Lower leg skin (tissue), 4 donors: Measurements from ENCODE around the gene ELOVL3. TPM values are rescaled to one million over a fixed set of nuclear protein-coding genes. Genes with fewer than 3 reads are reported as not detected.

Experiments used
- DNase-seq, 2 donors: peaks; one replicate each; pipeline ENCODE4 v3.0.0-alpha.2; 2019; ENCODE audit warnings: low spot score in 2 of 2
- H3K4me3 ChIP-seq: fragments of 200-600 bp; sonication (generic); 2 replicates; pipeline ENCODE4 v1.5.1; 2017; ENCODE audit warnings: mild to moderate bottlenecking, low read depth; ENCODE audit not compliant: poor library complexity, severe bottlenecking
- POLR2A ChIP-seq, 2 donors: fragments of 450-650 bp; IDR thresholded peaks; one replicate each; pipeline ENCODE4 v1.6.1; 2016 to 2017; ENCODE audit warnings: antibody characterized with exemption in 2 of 2, mild to moderate bottlenecking in 1 of 2, moderate library complexity in 1 of 2
- WGBS, 2 donors: methylation state at CpG; one replicate each; pipeline ENCODE4 v1.1.5; 2018; 5-methylcytosine and 5-hydroxymethylcytosine counted together
- intact Hi-C: fragments of 100-400 bp; cut with DNase I; formaldehyde crosslinking; loops from one replicate; pipeline ENCODE4 v1.15.0; 2023; ENCODE audit warnings: low total_unique reads
- total RNA-seq, 4 donors: library from RNA; depleted of rRNA; stranded (reverse); fragments of >200 nt; gene quantifications; one replicate each; pipeline ENCODE4 v1.1.0, GENCODE V29; 2016
- TF ChIP-seq, protein P1 (sequence below), 3 donors: fragments of 450-650 bp; IDR thresholded peaks; one replicate each; pipeline ENCODE4 v1.5.1; 2016; ENCODE audit warnings: antibody characterized with exemption in 3 of 3, mild to moderate bottlenecking in 3 of 3, moderate library complexity in 2 of 3

The ELOVL3 gene
- total RNA-seq, 4 donors from 2014 or later, result 2.5 to 106 (median 29.8) TPM

- WGBS, 2 donors, result 15 to 16% methylated on average over 53 to 62 of the region's 76 CpGs
- intact Hi-C loops, result no loop called here
- no peak overlapping the region for H3K4me3 ChIP-seq
- no peak for TF ChIP-seq POLR2A (IDR thresholded peaks at IDR 0.05)
- TF ChIP-seq, protein P1, sequence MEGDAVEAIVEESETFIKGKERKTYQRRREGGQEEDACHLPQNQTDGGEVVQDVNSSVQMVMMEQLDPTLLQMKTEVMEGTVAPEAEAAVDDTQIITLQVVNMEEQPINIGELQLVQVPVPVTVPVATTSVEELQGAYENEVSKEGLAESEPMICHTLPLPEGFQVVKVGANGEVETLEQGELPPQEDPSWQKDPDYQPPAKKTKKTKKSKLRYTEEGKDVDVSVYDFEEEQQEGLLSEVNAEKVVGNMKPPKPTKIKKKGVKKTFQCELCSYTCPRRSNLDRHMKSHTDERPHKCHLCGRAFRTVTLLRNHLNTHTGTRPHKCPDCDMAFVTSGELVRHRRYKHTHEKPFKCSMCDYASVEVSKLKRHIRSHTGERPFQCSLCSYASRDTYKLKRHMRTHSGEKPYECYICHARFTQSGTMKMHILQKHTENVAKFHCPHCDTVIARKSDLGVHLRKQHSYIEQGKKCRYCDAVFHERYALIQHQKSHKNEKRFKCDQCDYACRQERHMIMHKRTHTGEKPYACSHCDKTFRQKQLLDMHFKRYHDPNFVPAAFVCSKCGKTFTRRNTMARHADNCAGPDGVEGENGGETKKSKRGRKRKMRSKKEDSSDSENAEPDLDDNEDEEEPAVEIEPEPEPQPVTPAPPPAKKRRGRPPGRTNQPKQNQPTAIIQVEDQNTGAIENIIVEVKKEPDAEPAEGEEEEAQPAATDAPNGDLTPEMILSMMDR (IDR thresholded peaks at IDR 0.05), result no peak
- peak in 1 of 2 donors; percentile 79 for DNase-seq
Observed at GRCh38 chr10:102231357-102232318, 5.5 kb downstream of the ELOVL3 start.

DNA sequence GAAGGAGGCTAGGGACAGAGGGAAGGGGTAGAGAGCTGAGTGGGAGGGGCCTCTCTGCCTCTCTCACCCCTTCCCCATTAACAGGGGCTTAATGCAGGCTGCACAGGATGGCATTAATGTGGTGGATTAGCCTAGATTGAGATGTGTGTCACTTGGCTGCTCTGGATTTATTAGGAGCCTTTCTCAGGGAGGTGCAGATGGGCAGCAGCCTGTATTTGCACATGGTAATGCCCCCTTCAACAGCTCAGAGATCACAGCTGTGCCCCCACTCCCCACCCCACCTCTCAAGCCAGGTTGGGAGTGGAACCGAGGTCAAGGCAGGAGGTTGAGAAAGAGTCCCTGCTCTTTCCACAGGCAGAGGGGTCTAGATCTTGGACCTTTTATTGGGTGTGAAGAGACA is 7.9 kb downstream of the ELOVL3 start:
- no peak for TF ChIP-seq POLR2A (IDR thresholded peaks at IDR 0.05)
- TF ChIP-seq, protein P1 (IDR thresholded peaks at IDR 0.05), result no peak
- DNase-seq, result peak in 1 of 2 donors; percentile 52
- intact Hi-C loops, result no loop called here
- H3K4me3 ChIP-seq, result no peak overlapping the region
- 79 to 92% methylated on average over 1 of the region's 1 CpG for WGBS, 2 donors

DNA sequence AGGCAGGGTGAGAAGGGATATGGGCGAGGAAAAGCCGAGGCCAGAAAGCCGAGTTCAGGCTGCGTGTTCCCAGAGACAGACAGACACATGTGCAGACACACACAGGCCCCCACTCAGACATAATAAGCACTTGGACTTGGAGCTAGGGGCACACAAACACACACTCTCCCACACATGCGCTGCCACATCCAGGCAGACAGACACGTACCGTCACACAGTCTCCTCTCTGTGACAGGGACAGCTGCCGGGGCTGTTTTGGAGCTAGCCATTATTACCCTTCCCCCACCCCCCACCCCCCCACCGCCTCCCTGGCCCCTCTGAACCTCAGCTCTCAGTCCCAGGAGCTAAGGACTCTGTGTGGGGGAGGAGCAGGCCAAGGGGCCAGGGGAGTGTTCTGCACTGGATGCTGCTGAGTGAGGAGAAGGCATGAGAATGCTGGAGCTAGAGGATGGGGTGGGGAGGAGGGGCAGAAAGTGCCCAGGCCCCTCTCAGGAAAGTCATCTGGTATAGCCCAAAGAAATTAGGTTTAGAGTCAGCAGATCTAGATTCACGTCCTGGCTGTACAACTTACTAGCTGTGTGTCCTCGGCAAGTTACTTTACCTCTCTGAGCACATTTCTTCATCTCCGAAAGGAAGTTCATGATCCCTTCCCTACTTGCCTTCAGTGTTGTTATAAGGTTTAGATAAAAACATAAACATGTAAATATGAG is 8.9 kb downstream of the ELOVL3 start:
- no peak overlapping the region for H3K4me3 ChIP-seq
- WGBS, 2 donors, result 74 to 79% methylated on average over 12 of the region's 12 CpGs
- DNase-seq, result peak in 1 of 2 donors; percentile 56
- TF ChIP-seq POLR2A (IDR thresholded peaks at IDR 0.05), result no peak
- TF ChIP-seq, protein P1 (IDR thresholded peaks at IDR 0.05), result no peak
- intact Hi-C loops, result no loop called here

DNA sequence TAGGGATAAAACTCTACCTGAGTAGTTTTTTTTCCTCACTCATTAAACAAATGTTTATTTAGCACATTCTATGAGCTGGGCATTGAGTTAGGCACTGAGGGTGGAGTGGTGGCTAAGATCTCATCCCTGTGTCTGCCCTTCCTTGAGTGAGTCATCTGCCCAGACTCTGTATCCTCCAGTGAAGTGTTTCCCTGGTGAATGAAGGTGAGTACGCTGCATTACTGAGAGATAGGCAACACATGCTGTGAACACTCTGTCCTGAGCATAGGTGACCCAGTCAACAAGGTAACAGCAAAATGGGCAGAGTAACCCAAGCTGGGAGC is 9.5 kb downstream of the ELOVL3 start:
- peak in 1 of 2 donors; percentile 34 for DNase-seq
- 64 to 71% methylated on average over 1 of the region's 1 CpG for WGBS, 2 donors
- H3K4me3 ChIP-seq, result no peak overlapping the region
- intact Hi-C loops, result no loop called here
- TF ChIP-seq POLR2A (IDR thresholded peaks at IDR 0.05), result no peak
- TF ChIP-seq, protein P1 (IDR thresholded peaks at IDR 0.05), result no peak

DNA sequence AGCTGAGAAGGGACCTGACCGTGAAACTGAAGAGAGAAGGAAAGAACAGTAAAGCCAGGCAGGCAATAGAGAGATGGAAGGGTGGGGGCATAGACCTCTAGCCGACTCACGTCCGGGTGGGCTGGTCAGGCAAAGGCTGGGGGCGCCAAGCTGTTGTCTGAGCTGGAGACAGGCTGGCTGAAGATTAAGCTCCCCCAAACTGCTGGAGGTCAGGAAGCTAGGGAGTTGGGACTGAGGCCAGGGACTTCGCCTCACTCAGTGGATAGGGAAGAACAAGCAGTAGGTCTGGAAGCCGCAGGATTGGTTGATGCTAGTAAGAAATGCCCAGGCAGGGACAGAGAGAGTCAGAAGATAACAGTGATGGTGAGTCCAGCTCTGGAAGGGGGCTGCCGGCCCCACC is 9.9 kb downstream of the ELOVL3 start:
- intact Hi-C loops, result no loop called here
- WGBS, 2 donors, result 64 to 69% methylated on average over 8 of the region's 8 CpGs
- no peak overlapping the region for H3K4me3 ChIP-seq
- DNase-seq, result peak in 1 of 2 donors; percentile 48
- TF ChIP-seq, protein P1 (IDR thresholded peaks at IDR 0.05), result no peak
- no peak for TF ChIP-seq POLR2A (IDR thresholded peaks at IDR 0.05)
